Pancreas (tissue), 10 donors: ENCODE measurements around the gene GDF7. TPM values are rescaled to one million over a fixed set of nuclear protein-coding genes. Genes with fewer than 3 reads are reported as not detected.

ENCODE experiments used
- ATAC-seq, 4 donors: fragments of 200-7000 bp; cut with Tn5 transposase; one replicate each; pipeline versions ENCODE4 v1.8.0 to v1.9.1; 2020; ENCODE audit warnings: mild to moderate bottlenecking in 4 of 4, moderate library complexity in 4 of 4
- DNase-seq, 6 donors: peaks; one replicate each; pipeline ENCODE4 v3.0.0-alpha.2; 2020
- FAIRE-seq: peaks from 2 replicates; lab custom pipeline; 2012; peaks lifted over from hg19 to GRCh38; lab: Jason Lieb, UNC
- H3K27ac ChIP-seq, 4 donors: fragments of 200-600 bp; sonication (generic); 1 replicate in 3 of 4; 2 replicates in 1 of 4; pipeline versions ENCODE4 v1.5.0 to v1.8.0; 2020
- H3K27me3 ChIP-seq, 4 donors: fragments of 200-600 bp; one replicate each; pipeline ENCODE4 v1.8.0; 2021
- H3K36me3 ChIP-seq, 3 donors: fragments of 200-600 bp; sonication (generic) in 1 of 3; one replicate each; pipeline versions ENCODE4 v1.5.0 to v1.8.0; 2020 to 2021
- H3K4me1 ChIP-seq, 3 donors: fragments of 200-600 bp; one replicate each; pipeline ENCODE4 v1.8.0; 2021
- H3K4me3 ChIP-seq, 4 donors: fragments of 200-600 bp; sonication (generic) in 2 of 4; one replicate each; pipeline versions ENCODE4 v1.5.0 to v1.8.0; 2020 to 2021
- H3K9me3 ChIP-seq, 4 donors: fragments of 200-600 bp; one replicate each; pipeline ENCODE4 v1.8.0; 2021
- whole genome bisulfite sequencing, 2 donors: extraction: QIAGEN DNeasy Blood & Tissue Kit; methylation state at CpG; one replicate each; pipeline ENCODE4 v1.1.7; 2013; 5-methylcytosine and 5-hydroxymethylcytosine counted together
- intact Hi-C, 3 donors: fragments of 100-400 bp; cut with DNase I; formaldehyde crosslinking; loops; one replicate each; pipeline versions ENCODE4 v1.11.1 to v1.14.2; 2022
- polyA plus RNA-seq, 2 donors: library from polyadenylated mRNA; stranded (reverse); fragments of 200-250 nt; gene quantifications; one replicate each; pipeline ENCODE4 v1.2.3, GENCODE V29; 2013
- total RNA-seq, 6 donors: library from RNA; stranded (reverse); fragmentation: NEBNext Ultra II Directional in 4 of 6; extraction: Animal tissue kit (Norgen Biotek cat#: 25700) in 4 of 6; gene quantifications; one replicate each; pipeline versions ENCODE4 v1.2.1 to v1.2.4, GENCODE V29; 2021 to 2023
- TF ChIP-seq, protein P1 (sequence below), 4 donors: fragments of 200-600 bp; sonication (generic) in 3 of 4; IDR thresholded peaks; one replicate each; pipeline versions ENCODE4 v1.5.0 to v1.8.0; 2021; ENCODE audit warnings: antibody characterized with exemption in 4 of 4
- donor health status: healthy with polysubstance abuse.
- donor health status: DM: no; HTN: no; CAD: no; lungs with moderate emphysema.
- donor health status: DM: no; HTN: no; CAD: no.
- donor health status: control.
- donor health status: control.
- donor health status: Bipolar disorder and iron deficiency.
- donor health status: DM: yes; HTN: yes; CAD: no.
- donor health status: DM: no; HTN: no; CAD: no.
- donor health status: DM: no; HTN: no; CAD: no.
- donor health status: DM: yes; HTN: yes; CAD: no.

Gene GDF7
- total and polyA plus RNA-seq, 8 donors = 0.16 to 0.98 (median 0.73) TPM

DNA sequence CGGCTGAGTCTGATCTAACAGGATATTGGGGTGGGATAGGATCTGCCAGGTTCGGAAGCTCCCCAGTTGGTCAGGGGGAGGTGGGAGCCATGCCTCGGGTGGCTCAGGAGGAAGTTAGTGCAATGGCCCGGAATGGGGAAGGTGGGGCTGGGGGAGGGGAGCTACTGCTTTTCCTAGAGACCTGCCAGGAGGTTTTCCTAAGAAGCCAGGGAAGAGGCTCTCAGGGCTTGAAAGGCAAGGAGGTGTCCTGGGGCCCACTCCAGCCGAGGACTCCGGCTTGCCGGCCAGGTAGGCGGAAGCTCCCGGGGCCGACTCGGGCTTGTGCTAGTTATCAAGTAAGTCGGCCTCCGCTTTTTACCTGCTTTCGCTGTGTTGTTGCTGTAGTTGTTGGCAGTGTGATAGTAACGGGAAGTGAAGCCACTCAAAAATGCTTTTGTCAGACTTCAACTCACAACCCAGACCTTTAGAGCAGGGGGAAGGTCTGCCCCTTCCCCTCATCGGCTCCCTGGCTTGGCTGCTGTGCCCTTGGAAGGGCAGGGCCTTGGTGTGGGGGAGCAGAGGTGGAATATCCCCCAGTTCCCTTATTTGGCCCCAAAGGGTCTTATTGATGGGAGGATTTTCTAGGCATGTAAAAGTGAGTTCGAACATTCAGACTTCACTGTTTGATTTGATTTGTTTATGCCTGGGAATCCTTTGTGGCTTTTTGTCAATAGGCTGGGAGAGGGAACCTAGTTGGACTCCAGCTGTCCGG, 5.4 kb downstream of the GDF7 start:
- intact Hi-C loops = no loop called here
- DNase-seq = no peak
- Histone ChIP-seq H3K27me3 (peaks cover 0 to 24% (median 2%) of the 10 kb centered on the region in 4 donors), H3K4me1 (peaks cover 0 to 3% (median 0%) of the 10 kb centered on the region in 3 donors), H3K9me3 (no peaks in the 10 kb centered on the region), H3K27ac (no peak overlapping the region), H3K4me3 (no peak overlapping the region), H3K36me3 (no peaks in the 10 kb centered on the region)
- TF ChIP-seq, protein P1, sequence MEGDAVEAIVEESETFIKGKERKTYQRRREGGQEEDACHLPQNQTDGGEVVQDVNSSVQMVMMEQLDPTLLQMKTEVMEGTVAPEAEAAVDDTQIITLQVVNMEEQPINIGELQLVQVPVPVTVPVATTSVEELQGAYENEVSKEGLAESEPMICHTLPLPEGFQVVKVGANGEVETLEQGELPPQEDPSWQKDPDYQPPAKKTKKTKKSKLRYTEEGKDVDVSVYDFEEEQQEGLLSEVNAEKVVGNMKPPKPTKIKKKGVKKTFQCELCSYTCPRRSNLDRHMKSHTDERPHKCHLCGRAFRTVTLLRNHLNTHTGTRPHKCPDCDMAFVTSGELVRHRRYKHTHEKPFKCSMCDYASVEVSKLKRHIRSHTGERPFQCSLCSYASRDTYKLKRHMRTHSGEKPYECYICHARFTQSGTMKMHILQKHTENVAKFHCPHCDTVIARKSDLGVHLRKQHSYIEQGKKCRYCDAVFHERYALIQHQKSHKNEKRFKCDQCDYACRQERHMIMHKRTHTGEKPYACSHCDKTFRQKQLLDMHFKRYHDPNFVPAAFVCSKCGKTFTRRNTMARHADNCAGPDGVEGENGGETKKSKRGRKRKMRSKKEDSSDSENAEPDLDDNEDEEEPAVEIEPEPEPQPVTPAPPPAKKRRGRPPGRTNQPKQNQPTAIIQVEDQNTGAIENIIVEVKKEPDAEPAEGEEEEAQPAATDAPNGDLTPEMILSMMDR (IDR thresholded peaks at IDR 0.05) = no peak
- 31 to 44% methylated on average over 18 of the region's 18 CpGs for WGBS, 2 donors
- no peak for FAIRE-seq
- no peak for ATAC-seq

DNA sequence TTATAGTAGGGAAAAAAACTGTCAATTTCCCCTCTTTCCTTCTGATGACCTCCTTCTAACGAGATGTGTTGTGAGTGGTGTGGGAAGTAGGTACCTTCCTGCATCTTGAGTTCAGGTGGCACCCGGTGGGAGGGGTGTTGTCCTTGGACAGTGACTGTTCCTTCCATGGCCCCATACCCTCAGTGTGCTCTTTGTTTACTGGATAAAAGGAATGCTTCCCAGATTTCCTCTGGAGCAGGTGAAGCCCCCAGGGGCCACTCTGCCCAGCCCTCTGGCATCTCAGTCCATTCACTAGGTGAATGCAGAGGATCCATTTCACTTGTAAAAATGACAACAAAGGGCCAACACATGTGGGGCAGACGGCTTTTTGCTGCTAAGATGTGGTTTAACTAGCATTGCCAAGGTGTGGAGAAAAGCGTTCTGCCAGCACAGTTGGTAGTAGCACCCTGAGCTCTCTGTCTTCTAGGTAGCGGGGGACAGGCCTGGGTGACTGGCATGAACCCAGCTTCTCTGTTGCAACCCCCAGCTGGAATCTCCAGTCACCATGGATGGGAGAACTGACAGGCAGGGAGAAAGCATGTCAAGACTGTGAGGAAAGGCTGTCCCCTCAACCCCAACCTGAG, 6.9 kb downstream of the GDF7 start:
- no peak for FAIRE-seq
- TF ChIP-seq, protein P1 (IDR thresholded peaks at IDR 0.05) = no peak
- DNase-seq = no peak
- Histone ChIP-seq H3K27me3 (peaks cover 0 to 24% (median 2%) of the 10 kb centered on the region in 4 donors), H3K36me3 (no peaks in the 10 kb centered on the region), H3K27ac (no peak overlapping the region), H3K4me3 (no peak overlapping the region), H3K4me1 (peaks cover 0 to 3% (median 0%) of the 10 kb centered on the region in 3 donors), H3K9me3 (no peaks in the 10 kb centered on the region)
- ATAC-seq = no peak
- intact Hi-C loops = no loop called here
- WGBS, 2 donors = 54 to 64% methylated on average over 5 of the region's 5 CpGs

DNA sequence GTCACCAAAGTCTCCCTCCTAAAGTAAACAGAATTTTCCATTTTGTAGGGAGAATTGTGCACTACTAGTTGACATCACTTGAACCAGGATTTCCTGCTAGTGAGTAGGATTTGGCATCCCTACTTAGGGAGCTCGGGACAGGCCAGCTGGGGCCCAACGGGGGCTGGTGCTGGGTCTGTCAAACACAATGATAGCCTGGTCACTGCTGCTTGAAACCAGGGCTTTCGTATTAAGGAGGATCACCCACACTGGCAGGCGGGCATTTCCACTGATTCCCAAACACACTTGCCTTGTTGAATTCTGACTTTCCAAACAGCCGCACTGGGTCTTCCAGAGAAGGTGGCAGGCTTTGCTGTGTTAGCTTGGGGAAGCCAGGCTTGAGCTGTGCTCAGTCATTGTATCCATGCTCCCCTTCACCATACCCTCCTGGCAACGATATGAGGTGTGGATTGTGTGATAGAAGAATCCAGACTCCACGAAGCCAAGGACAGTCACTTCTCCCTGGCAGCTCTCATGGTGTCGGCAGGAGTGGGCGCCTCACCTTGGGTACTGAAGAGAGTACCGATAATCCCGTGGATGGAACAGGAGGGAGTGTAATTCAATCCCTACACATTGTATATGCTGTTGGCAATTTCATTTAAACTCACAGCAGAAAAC, 7.5 kb downstream of the GDF7 start:
- Histone ChIP-seq H3K27me3 (peaks cover 0 to 24% (median 2%) of the 10 kb centered on the region in 4 donors), H3K4me1 (peaks cover 0 to 3% (median 0%) of the 10 kb centered on the region in 3 donors), H3K9me3 (no peaks in the 10 kb centered on the region), H3K4me3 (no peak overlapping the region), H3K27ac (no peak overlapping the region), H3K36me3 (no peaks in the 10 kb centered on the region)
- intact Hi-C loops = no loop called here
- no peak for DNase-seq
- FAIRE-seq = no peak
- 67 to 71% methylated on average over 11 of the region's 11 CpGs for WGBS, 2 donors
- TF ChIP-seq, protein P1 (IDR thresholded peaks at IDR 0.05) = no peak
- no peak for ATAC-seq

DNA sequence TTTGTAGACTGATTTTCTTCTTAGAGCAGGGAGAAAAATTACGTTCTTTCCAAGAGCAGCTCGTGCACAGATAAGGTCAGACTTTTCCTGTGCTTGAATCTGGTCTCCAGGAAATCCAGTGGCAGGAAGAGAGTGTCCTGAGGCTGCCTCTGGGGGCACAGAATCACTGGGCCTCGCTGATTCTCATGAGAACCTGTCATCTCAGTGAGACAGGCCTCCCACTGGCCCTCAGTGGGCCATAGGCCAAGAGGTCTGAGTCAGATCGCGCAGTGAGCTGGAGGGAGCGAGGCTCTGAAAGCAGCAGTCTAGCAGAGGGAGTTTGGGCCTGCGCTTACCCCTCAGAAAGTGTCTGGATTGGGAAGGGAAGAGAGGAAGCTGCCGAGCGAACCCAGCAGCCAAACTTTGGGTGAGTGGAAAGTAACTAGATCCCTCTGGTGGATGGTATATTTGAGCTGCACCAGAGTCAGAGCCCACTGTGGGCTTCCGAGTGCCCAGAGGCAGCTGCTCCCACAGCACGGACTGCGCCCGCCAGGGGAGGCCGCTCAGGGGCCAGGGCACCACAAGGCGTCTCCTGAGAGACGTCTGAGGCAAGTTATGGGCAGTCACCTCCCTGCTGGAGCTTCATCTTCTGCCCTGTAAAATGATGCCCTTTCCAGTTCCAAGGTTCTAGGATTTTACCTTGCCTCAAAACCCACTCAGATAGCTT, 8.2 kb downstream of the GDF7 start:
- 45 to 56% methylated on average over 16 of the region's 16 CpGs for WGBS, 2 donors
- no peaks in the 10 kb centered on the region for H3K9me3 ChIP-seq
- TF ChIP-seq, protein P1 (IDR thresholded peaks at IDR 0.05) = no peak
- no peak overlapping the region for H3K27ac ChIP-seq
- ATAC-seq = peak; percentile 29 to 43 (median 35)
- H3K27me3 ChIP-seq = peaks cover 0 to 23% (median 2%) of the 10 kb centered on the region in 4 donors
- no peak for FAIRE-seq
- no peak overlapping the region for H3K4me3 ChIP-seq
- intact Hi-C loops = no loop called here
- peaks cover 0 to 3% (median 0%) of the 10 kb centered on the region in 3 donors for H3K4me1 ChIP-seq
- no peaks in the 10 kb centered on the region for H3K36me3 ChIP-seq
- DNase-seq = no peak
